B cell (primary cell): Measurements from ENCODE around the gene TRPT1.

Experiments
- CTCF ChIP-seq: fragments of 200-600 bp; IDR thresholded peaks from one replicate; pipeline ENCODE4 v1.8.0; 2022; ENCODE audit warnings: antibody characterized with exemption, mild to moderate bottlenecking
- EZH2 ChIP-seq: IDR thresholded peaks from 2 replicates; pipeline ENCODE4 v1.6.1; 2012; ENCODE audit warnings: borderline replicate concordance, low read depth, mild to moderate bottlenecking, moderate library complexity, low read length; ENCODE audit not compliant: insufficient read depth, poor library complexity, severe bottlenecking

DNA sequence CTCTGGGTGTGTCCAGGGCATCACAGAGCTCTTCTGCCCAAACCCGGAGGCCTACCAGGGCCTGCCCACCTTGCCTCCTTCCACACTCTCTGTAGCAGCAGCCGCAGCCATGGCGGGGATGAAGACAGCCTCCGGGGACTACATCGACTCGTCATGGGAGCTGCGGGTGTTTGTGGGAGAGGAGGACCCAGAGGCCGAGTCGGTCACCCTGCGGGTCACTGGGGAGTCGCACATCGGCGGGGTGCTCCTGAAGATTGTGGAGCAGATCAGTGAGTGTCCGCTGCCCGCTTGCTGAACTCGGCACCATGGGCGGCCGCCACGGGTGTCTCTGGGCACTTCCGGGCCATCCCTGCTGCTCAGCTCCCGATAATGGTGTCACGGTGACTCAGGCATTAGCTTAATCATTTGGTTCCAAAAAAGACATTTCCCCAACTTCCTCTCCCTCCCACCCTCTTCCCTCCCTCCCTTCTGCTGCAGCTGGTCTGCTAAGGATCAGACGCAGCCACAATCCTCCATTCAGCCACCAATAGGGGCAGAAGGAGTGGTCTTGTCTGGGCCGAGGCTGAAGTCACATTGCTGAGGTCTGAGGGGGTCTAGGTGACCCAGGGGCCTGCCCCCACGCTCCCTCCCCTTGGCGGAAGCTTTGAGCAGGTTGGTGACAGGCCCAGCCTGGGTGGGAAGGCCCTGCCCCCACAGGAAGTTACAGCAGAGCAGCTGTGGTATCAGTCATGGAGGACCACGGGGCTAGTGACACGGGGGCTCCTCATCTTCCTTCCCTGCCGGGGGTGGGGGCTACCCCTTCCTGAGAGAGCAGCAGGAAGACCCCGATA lies 18.5 kb downstream of the TRPT1 start:
- no peak for TF ChIP-seq CTCF
- no peak for TF ChIP-seq EZH2
